Muscle of leg (tissue), 11 donors: ENCODE measurements around the gene PHF21B. TPM values are rescaled to one million over a fixed set of nuclear protein-coding genes. Genes with fewer than 3 reads are reported as not detected.

ENCODE experiments used
- DNase-seq: peaks from one replicate; pipeline ENCODE4 v3.0.0; 2013
- H3K27ac ChIP-seq: one replicate; pipeline ENCODE4 v1.5.1; 2013; ENCODE audit warnings: mild to moderate bottlenecking, low read length, control low read depth
- H3K27me3 ChIP-seq: one replicate; pipeline ENCODE4 v1.6.1; 2013; ENCODE audit warnings: low read length; ENCODE audit not compliant: control insufficient read depth, insufficient read depth
- H3K36me3 ChIP-seq: one replicate; pipeline ENCODE4 v1.6.1; 2013; ENCODE audit warnings: low read length; ENCODE audit not compliant: control insufficient read depth, insufficient read depth
- H3K4me1 ChIP-seq: one replicate; pipeline ENCODE4 v1.6.1; 2013; ENCODE audit warnings: low read length; ENCODE audit not compliant: control insufficient read depth, insufficient read depth
- H3K4me3 ChIP-seq: one replicate; pipeline ENCODE4 v1.5.1; 2013; ENCODE audit warnings: low read length, control low read depth
- H3K9me3 ChIP-seq: replicated peaks from 2 replicates; pipeline ENCODE4 v1.6.1; 2013; ENCODE audit warnings: low read depth, low read length; ENCODE audit not compliant: control insufficient read depth
- WGBS: methylation state at CpG from one replicate; pipeline ENCODE4 v1.1.5; 2013; ENCODE audit warnings: missing lambda C conversion rate; ENCODE audit not compliant: insufficient coverage; 5-methylcytosine and 5-hydroxymethylcytosine counted together
- polyA plus RNA-seq, 8 donors: library from polyadenylated mRNA; unstranded; fragments of 120-200 nt; gene quantifications; one replicate each; pipeline versions ENCODE4 v1.2.1 to v1.2.3, GENCODE V29; 2013; ENCODE audit warnings: inconsistent platforms in 1 of 8, low replicate concordance in 1 of 8; ENCODE audit not compliant: insufficient read length in 8 of 8, insufficient read depth in 1 of 8
- total RNA-seq: library from RNA; stranded (reverse); fragments of 120-200 nt; gene quantifications from one replicate; pipeline ENCODE4 v1.2.4, GENCODE V29; 2013

The PHF21B gene
- total and polyA plus RNA-seq, 9 donors, result 0.22 to 0.71 (median 0.49) TPM

GRCh38 chr22:45045208-45045607 lies 35.4 kb upstream of the PHF21B start:
- no peak for DNase-seq
- Histone ChIP-seq H3K4me3 (no peak overlapping the region), H3K27me3 (peaks cover 21% of the 10 kb centered on the region), H3K27ac (no peak overlapping the region), H3K9me3 (no peaks in the 10 kb centered on the region), H3K36me3 (no peaks in the 10 kb centered on the region), H3K4me1 (no peaks in the 10 kb centered on the region)
- 30% methylated on average over 5 of the region's 7 CpGs for WGBS

GRCh38 chr22:45042263-45042662 lies 32.5 kb upstream of the PHF21B start:
- H3K4me3 ChIP-seq, result no peak overlapping the region
- no peaks in the 10 kb centered on the region for H3K36me3 ChIP-seq
- peaks cover 11% of the 10 kb centered on the region for H3K27me3 ChIP-seq
- no peaks in the 10 kb centered on the region for H3K9me3 ChIP-seq
- no peak overlapping the region for H3K27ac ChIP-seq
- no peak for DNase-seq
- 69% methylated on average over 7 of the region's 8 CpGs for WGBS
- H3K4me1 ChIP-seq, result peaks cover 2% of the 10 kb centered on the region

DNA sequence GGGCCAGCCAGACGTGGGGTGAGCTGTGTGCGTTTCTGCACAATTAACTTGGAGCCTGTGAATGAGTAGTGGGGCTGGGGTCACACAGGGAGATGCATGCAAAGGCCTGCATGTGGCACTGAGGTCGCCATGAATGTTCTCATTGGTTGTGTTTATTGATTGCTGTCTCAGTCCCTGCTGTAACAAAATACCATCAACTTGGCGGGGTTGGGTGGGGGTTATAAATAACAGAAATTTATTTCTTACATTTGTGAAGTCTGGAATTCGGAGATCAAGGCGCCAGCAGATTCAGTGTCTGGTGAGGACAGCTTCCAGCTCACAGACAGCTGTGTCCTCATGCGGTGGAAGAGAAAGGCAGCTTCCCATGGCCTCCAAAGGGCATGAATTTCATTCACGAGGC lies 29.3 kb upstream of the PHF21B start:
- no peak for DNase-seq
- Histone ChIP-seq H3K27me3 (peaks cover 18% of the 10 kb centered on the region), H3K27ac (no peak overlapping the region), H3K4me3 (no peak overlapping the region), H3K36me3 (no peaks in the 10 kb centered on the region), H3K4me1 (peaks cover 2% of the 10 kb centered on the region), H3K9me3 (no peaks in the 10 kb centered on the region)
- WGBS, result 41% methylated on average over 3 of the region's 8 CpGs

DNA sequence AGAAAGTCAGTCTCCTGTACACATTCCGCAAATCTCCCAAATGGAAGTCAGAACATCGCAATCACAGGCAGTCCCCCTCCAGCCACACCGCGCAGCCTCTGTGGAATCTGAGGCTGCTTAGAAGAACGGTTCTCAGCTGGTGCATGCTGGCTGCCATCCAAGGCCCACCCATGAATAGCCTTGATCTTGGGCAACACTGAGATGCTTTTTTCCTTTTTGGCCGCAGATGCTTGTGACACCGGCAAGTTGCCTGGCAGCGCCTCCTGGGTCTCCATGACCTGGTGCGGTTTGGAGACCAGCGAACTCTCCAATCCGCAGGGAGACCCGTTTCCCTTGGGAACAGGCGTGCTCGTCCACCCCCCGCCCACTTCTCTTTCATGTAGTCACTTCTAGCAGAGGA lies 26.3 kb upstream of the PHF21B start:
- 59% methylated on average over 11 of the region's 15 CpGs for WGBS
- peak; percentile 22 for DNase-seq
- no peaks in the 10 kb centered on the region for H3K9me3 ChIP-seq
- peaks cover 20% of the 10 kb centered on the region for H3K27me3 ChIP-seq
- H3K4me3 ChIP-seq, result no peak overlapping the region
- no peaks in the 10 kb centered on the region for H3K36me3 ChIP-seq
- no peak overlapping the region for H3K27ac ChIP-seq
- peaks cover 2% of the 10 kb centered on the region for H3K4me1 ChIP-seq

- WGBS, result 91% methylated on average over 6 of the region's 8 CpGs
- H3K27me3 ChIP-seq, result peaks cover 17% of the 10 kb centered on the region
- H3K4me1 ChIP-seq, result peaks cover 2% of the 10 kb centered on the region
- H3K4me3 ChIP-seq, result no peak overlapping the region
- no peak overlapping the region for H3K27ac ChIP-seq
- no peaks in the 10 kb centered on the region for H3K36me3 ChIP-seq
- DNase-seq, result no peak
- no peaks in the 10 kb centered on the region for H3K9me3 ChIP-seq
Observed at GRCh38 chr22:45034821-45035220, 25.0 kb upstream of the PHF21B start.

- no peaks in the 10 kb centered on the region for H3K36me3 ChIP-seq
- no peak overlapping the region for H3K4me3 ChIP-seq
- no peaks in the 10 kb centered on the region for H3K9me3 ChIP-seq
Observed at GRCh38 chr22:45034156-45034555, 24.4 kb upstream of the PHF21B start.

DNA sequence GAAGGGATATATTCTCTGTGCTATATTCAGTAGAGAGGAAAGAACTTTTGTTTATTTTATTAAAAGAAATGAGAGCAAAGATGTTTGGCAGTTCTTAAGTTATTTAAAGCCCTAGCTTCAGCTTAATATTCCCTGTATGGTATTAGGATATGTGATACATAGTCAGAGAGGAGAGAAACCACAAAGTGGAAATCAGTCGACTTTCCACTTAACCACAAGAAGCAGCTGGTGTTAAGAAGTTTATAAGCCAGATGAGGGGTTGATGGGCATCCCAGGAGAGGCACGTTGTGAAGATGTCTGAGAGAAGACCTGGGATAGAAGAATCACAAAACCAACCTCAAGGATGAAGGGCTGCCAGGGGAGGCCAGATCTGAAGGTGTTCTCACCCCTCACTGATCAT lies 23.3 kb upstream of the PHF21B start:
- Histone ChIP-seq H3K36me3 (no peaks in the 10 kb centered on the region), H3K27me3 (peaks cover 20% of the 10 kb centered on the region), H3K27ac (no peak overlapping the region), H3K4me1 (no peaks in the 10 kb centered on the region), H3K4me3 (no peak overlapping the region), H3K9me3 (no peaks in the 10 kb centered on the region)
- WGBS, result no CpG with 5 or more reads among the region's 2 CpGs
- DNase-seq, result no peak

More at GRCh38 chr22:45034156-45034555, 24.4 kb upstream of the PHF21B start:
- H3K27ac ChIP-seq, result no peak overlapping the region
- H3K4me1 ChIP-seq, result no peaks in the 10 kb centered on the region
- WGBS, result 55% methylated on average over 2 of the region's 10 CpGs
- H3K27me3 ChIP-seq, result peaks cover 17% of the 10 kb centered on the region
- DNase-seq, result no peak

DNA sequence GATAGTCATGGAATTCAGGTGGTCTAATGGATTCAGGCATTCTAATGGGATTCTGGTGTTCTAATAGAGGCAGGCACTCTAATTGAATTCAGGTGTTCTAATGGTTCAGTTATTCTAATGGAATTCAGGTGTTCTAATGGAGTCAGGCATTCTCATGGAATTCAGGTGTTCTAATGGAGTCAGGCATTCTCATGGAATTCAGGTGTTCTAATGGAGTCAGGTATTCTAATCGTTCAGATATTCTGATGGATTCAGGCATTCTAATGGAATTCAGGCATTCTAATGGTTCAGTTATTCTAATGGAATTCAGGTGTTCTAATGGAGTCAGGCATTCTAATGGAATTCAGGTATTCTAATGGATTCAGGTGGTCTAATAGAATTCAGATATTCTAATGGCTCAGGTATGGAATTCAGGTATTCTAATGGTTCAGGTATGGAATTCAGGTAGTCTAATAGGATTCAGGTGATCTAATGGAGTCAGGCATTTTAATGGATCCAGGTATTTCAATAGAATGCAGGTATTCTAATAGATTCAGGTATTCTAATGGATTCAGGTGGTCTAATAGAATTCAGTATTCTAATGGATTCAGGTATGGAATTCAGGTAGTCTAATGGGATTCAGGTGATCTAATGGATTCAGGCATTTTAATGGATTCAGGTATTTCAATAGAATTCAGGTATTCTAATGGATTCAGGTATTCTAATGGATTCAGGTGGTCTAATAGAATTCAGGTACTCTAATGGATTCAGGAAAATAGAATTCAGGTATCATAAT lies 22.0 kb upstream of the PHF21B start:
- no peak for DNase-seq
- no peaks in the 10 kb centered on the region for H3K9me3 ChIP-seq
- H3K27ac ChIP-seq, result no peak overlapping the region
- peaks cover 17% of the 10 kb centered on the region for H3K27me3 ChIP-seq
- H3K4me3 ChIP-seq, result no peak overlapping the region
- WGBS, result 100% methylated on average over 1 of the region's 1 CpG
- no peaks in the 10 kb centered on the region for H3K36me3 ChIP-seq
- no peaks in the 10 kb centered on the region for H3K4me1 ChIP-seq

DNA sequence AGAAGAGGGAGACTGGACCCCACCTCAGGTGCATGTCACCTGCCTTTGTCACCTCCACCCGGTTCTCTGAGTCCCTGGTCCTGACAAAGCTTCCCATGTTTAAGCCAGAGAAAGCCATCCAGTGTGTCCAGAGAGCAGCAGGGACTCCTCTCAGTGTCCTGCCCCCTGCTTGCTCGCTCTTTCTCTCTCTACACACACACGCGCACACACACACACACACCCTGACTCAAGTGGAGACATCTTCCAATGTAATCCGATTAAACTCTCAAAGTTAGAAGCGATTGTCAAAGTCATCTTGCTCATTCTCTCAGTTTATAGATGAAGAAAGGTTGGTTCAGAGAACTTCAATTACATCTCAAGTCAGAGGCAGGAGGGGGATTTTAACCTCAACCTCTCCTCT lies 19.7 kb upstream of the PHF21B start:
- DNase-seq, result no peak
- Histone ChIP-seq H3K27me3 (peaks cover 13% of the 10 kb centered on the region), H3K36me3 (no peaks in the 10 kb centered on the region), H3K9me3 (no peaks in the 10 kb centered on the region), H3K4me3 (no peak overlapping the region), H3K27ac (no peak overlapping the region), H3K4me1 (no peaks in the 10 kb centered on the region)
- WGBS, result 55% methylated on average over 1 of the region's 6 CpGs

- no peaks in the 10 kb centered on the region for H3K4me1 ChIP-seq
- no peak overlapping the region for H3K4me3 ChIP-seq
- no peaks in the 10 kb centered on the region for H3K36me3 ChIP-seq
- DNase-seq, result no peak
- no peaks in the 10 kb centered on the region for H3K9me3 ChIP-seq
- 73% methylated on average over 4 of the region's 6 CpGs for WGBS
- H3K27ac ChIP-seq, result no peak overlapping the region
- H3K27me3 ChIP-seq, result peaks cover 20% of the 10 kb centered on the region
Observed at GRCh38 chr22:45026511-45026910, 16.7 kb upstream of the PHF21B start.

- H3K4me3 ChIP-seq, result no peak overlapping the region
- no peak overlapping the region for H3K27ac ChIP-seq
- no peaks in the 10 kb centered on the region for H3K4me1 ChIP-seq
- 29% methylated on average over 4 of the region's 9 CpGs for WGBS
- H3K9me3 ChIP-seq, result no peaks in the 10 kb centered on the region
- peaks cover 28% of the 10 kb centered on the region for H3K27me3 ChIP-seq
- DNase-seq, result no peak
- H3K36me3 ChIP-seq, result no peaks in the 10 kb centered on the region
Observed at GRCh38 chr22:45023431-45023830, 13.6 kb upstream of the PHF21B start.
